GM23338 (cell line): Measurements from ENCODE around the gene OXER1.

Experiments
- CREB1 ChIP-seq: fragments of 250-450 bp; sonication (Bioruptor Pico); IDR thresholded peaks from 2 replicates; pipeline ENCODE4 v1.5.0; 2020; ENCODE audit warnings: low read depth, mild to moderate bottlenecking, moderate library complexity
- EZH2 ChIP-seq: fragments of 200-600 bp; sonication (generic); IDR thresholded peaks from one replicate; pipeline ENCODE4 v1.8.0; 2017; ENCODE audit warnings: antibody characterized with exemption, mild to moderate bottlenecking, low read depth; ENCODE audit not compliant: unreplicated experiment
- EZH2phosphoT487 ChIP-seq: fragments of 200-600 bp; sonication (generic); IDR thresholded peaks from one replicate; pipeline ENCODE4 v1.8.1; 2018; ENCODE audit warnings: antibody characterized with exemption; ENCODE audit not compliant: unreplicated experiment
- JUNB ChIP-seq: IDR thresholded peaks from one replicate; pipeline ENCODE4 v1.6.1; 2016; ENCODE audit warnings: antibody characterized with exemption; ENCODE audit not compliant: unreplicated experiment
- NANOG ChIP-seq: IDR thresholded peaks from 2 replicates; pipeline ENCODE4 v1.6.1; 2016; ENCODE audit warnings: antibody characterized with exemption, borderline replicate concordance
- POLR2AphosphoS5 ChIP-seq: IDR thresholded peaks from 2 replicates; pipeline ENCODE4 v1.6.1; 2016; ENCODE audit warnings: antibody characterized with exemption, low read depth
- ZNF114 ChIP-seq: fragments of 250-450 bp; sonication (Bioruptor Pico); IDR thresholded peaks from 2 replicates; pipeline ENCODE4 v1.5.0; 2020; ENCODE audit warnings: mild to moderate bottlenecking, moderate library complexity
- TF ChIP-seq, protein P1 (sequence below), 2 experiments: fragments of 200-600 bp in 1 of 2; sonication (generic) in 1 of 2; conservative IDR thresholded peaks; 2 replicates each; pipeline versions ENCODE4 v1.5.1 to v1.6.1; 2016 to 2017; ENCODE audit warnings: antibody characterized with exemption in 2 of 2, low read depth in 2 of 2, mild to moderate bottlenecking in 2 of 2, moderate library complexity in 1 of 2
- TF ChIP-seq, protein P2 (sequence below): IDR thresholded peaks from one replicate; pipeline ENCODE4 v1.6.1; 2018; ENCODE audit warnings: antibody characterized with exemption; ENCODE audit not compliant: unreplicated experiment

GRCh38 chr2:42783511-42783910, 19.6 kb upstream of the OXER1 start:
- TF ChIP-seq, protein P1, sequence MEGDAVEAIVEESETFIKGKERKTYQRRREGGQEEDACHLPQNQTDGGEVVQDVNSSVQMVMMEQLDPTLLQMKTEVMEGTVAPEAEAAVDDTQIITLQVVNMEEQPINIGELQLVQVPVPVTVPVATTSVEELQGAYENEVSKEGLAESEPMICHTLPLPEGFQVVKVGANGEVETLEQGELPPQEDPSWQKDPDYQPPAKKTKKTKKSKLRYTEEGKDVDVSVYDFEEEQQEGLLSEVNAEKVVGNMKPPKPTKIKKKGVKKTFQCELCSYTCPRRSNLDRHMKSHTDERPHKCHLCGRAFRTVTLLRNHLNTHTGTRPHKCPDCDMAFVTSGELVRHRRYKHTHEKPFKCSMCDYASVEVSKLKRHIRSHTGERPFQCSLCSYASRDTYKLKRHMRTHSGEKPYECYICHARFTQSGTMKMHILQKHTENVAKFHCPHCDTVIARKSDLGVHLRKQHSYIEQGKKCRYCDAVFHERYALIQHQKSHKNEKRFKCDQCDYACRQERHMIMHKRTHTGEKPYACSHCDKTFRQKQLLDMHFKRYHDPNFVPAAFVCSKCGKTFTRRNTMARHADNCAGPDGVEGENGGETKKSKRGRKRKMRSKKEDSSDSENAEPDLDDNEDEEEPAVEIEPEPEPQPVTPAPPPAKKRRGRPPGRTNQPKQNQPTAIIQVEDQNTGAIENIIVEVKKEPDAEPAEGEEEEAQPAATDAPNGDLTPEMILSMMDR (conservative IDR thresholded peaks at IDR 0.05; ENCODE audit: low read depth in 2 of 2): no peak
- TF ChIP-seq CREB1 (no peak), POLR2AphosphoS5 (no peak), EZH2 (no peak), EZH2phosphoT487 (no peak), JUNB (no peak), NANOG (no peak), ZNF114 (CRISPR knock-in tag) (no peak)
- TF ChIP-seq, protein P2, sequence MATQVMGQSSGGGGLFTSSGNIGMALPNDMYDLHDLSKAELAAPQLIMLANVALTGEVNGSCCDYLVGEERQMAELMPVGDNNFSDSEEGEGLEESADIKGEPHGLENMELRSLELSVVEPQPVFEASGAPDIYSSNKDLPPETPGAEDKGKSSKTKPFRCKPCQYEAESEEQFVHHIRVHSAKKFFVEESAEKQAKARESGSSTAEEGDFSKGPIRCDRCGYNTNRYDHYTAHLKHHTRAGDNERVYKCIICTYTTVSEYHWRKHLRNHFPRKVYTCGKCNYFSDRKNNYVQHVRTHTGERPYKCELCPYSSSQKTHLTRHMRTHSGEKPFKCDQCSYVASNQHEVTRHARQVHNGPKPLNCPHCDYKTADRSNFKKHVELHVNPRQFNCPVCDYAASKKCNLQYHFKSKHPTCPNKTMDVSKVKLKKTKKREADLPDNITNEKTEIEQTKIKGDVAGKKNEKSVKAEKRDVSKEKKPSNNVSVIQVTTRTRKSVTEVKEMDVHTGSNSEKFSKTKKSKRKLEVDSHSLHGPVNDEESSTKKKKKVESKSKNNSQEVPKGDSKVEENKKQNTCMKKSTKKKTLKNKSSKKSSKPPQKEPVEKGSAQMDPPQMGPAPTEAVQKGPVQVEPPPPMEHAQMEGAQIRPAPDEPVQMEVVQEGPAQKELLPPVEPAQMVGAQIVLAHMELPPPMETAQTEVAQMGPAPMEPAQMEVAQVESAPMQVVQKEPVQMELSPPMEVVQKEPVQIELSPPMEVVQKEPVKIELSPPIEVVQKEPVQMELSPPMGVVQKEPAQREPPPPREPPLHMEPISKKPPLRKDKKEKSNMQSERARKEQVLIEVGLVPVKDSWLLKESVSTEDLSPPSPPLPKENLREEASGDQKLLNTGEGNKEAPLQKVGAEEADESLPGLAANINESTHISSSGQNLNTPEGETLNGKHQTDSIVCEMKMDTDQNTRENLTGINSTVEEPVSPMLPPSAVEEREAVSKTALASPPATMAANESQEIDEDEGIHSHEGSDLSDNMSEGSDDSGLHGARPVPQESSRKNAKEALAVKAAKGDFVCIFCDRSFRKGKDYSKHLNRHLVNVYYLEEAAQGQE: no peak
